Measurements from ENCODE around the gene RIN1.
"Not testable (repeated sequence)": the region's sequence is repeated elsewhere in the genome, so short reads cannot be mapped to it uniquely, and the experiment has no call there.

RIN1 gene, protein sequence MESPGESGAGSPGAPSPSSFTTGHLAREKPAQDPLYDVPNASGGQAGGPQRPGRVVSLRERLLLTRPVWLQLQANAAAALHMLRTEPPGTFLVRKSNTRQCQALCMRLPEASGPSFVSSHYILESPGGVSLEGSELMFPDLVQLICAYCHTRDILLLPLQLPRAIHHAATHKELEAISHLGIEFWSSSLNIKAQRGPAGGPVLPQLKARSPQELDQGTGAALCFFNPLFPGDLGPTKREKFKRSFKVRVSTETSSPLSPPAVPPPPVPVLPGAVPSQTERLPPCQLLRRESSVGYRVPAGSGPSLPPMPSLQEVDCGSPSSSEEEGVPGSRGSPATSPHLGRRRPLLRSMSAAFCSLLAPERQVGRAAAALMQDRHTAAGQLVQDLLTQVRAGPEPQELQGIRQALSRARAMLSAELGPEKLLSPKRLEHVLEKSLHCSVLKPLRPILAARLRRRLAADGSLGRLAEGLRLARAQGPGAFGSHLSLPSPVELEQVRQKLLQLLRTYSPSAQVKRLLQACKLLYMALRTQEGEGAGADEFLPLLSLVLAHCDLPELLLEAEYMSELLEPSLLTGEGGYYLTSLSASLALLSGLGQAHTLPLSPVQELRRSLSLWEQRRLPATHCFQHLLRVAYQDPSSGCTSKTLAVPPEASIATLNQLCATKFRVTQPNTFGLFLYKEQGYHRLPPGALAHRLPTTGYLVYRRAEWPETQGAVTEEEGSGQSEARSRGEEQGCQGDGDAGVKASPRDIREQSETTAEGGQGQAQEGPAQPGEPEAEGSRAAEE

DNA sequence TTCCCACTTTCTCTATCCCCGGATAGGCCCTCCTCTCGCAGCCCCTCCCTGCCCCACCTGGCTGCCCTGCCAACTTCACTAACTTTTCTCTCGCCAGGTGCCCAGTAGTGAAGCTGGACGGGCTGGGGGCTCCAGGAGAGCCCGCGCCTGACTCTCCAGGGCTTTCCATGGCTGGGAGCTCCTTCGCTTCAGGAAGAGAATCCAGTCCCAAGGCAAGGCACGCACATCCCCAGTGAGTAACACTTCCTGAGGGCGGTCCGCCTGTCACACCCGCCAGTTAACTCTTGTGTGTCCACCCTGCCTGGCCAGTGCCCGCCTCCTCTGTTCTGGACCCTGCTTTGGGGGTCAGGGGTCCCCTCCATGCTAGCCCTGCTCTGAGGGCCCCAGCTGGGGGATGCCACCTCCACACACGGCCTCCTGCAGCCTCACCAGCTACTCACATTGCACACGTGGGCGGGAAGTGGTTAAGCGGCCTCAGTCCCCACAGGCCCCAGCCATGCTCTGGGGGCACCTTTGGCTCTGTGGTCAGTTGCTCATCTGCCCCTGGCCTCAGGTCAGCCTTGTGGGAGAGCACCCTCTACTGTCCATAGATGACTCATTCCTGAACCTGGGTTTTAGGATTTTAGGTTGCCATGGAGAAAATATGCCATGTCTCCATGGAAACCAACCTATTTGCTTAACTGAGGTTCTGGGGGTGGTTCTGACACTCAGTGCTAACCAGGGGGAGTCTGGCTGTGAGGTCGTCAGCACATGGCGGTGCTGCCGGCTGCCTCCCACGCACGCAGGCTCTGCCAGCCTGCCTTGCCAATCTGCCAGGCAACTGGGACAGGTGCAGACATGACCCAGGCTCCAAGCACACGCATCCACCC is at the start of gene RIN1:
Gene RIN1, minus strand, starts transcription at position 201 of the 869 bp plus-strand sequence. Its CDS starts 32 bp downstream, at position 169.
- peak; percentile 92 for DNase-seq

DNA sequence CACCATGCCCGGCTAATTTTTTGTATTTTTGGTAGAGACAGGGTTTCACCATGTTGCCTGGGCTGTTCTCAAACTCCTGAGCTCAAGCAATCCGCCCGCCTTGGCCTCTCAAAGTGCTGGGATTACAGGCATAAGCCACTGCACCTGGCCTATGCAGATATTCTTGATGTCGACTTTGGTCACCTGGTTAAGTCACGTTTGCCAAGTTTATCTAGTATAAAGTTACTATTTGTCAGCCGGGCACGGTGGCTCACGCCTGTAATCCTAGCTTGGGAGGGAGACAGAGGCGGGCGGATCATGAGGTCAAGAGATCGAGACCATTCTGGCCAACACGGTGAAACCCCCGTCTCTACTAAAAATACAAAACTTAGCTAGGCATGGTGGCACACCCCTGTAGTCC is 48.1 kb upstream of the RIN1 start:
- DNase-seq, result not testable (repeated sequence)

DNA sequence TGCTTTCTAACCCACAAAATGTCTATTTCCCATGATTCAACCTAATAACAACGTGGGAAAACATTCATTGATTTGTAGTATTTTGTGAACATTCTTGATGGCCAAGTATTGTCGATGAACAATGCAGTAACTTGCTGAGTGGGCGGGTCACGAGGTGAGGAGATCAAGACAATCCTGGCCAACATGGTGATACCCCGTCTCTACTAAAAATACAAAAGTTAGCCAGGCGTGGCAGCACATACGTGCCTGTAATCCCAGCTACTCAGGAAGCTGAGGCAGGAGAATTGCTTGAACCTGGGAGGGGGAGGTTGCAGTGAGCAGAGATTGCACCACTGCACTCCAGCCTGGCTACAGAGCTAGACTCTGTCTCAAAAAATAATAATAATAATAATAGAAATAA is 44.0 kb upstream of the RIN1 start:
- not testable (repeated sequence) for DNase-seq

DNA sequence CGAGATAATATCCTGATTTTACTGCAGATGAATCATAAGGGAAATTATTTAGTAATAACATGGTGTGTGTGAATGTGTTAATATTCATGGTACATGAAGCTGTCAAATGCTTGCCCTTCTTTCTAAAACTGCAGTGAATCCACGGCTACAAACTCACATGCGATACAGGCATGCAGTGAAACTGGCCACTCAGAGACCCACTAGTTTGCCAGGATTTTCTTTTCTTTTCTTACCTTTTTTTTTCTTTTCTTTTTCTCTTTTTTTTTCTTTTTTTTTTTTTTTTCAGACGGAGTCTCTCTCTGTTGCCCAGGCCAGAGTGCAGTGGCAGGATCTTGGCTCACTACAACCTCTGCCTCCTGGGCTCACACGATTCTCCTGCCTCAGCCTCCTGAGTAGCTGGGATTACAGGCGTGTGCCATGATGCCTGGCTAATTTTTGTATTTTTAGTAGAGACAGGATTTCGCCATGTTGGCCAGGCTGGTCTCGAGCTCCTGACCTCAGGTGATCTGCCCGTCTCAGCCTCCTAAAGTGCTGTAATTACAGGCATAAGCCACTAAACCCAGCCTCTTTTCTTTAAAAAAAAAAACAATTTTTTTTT is 37.6 kb upstream of the RIN1 start:
- DNase-seq, result not testable (repeated sequence)

DNA sequence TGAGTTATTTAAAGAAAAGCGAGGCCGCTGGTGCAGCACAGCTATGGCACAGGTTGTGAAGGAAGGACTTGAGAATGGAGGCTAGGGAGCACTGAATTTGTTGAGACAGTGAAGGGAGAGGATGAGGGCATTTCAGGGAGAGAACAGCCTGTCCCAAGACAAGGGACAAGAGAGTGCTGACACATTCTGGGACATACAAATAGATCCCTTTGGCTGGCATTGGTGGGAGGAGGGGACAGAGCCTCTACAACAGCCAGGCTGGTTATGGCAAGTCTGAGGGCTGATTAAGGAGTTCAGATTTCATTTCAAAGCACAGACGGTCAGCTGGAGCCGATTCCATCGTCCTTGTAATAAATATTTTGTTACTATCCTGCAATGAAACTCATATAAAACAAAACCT is 37.0 kb upstream of the RIN1 start:
- DNase-seq, result no peak

DNA sequence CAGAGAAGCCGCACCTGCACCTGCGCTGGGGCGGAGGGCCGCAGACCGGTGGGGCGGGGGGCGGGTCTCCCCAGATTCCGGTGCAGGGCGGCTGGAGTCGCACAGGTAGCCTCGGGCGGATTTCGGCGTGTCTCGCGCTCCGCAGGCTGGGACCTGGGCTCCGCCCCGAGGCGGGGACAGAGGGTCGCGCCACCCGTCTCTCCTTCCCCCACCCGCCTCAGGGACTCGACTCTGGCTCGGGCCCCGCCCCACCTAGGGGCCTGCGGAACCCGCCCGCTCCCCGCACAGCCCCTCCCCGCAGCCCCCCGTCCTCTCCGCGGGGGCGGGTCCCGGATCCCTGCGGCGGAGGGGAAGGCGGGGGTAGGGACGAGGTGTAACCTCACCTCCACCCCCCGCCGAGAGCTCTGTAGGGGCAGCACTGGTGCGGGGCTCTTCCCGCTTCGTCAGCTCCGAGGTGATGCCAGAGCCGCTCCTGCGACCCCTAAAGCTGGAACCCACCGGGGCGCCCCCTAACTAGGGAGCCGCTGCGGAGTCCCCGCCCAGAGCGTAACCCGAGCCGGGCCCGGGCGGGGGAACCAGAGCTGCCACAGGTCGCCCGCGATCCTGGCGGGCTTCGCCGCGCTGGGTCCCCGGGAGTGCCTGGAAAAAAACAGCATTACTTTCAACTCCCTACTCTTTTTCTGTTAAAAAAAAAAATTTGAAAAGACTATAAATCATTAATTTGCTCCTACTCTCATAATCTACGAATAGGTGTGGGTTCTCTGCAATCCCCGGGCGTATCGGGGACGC is 35.6 kb upstream of the RIN1 start, which contains the start of gene SLC29A2:
Gene SLC29A2, minus strand, starts transcription at position 134 of the 789 bp plus-strand sequence. CDS start 169 bp downstream, outside the sequence.
- peak; percentile 97 for DNase-seq

DNA sequence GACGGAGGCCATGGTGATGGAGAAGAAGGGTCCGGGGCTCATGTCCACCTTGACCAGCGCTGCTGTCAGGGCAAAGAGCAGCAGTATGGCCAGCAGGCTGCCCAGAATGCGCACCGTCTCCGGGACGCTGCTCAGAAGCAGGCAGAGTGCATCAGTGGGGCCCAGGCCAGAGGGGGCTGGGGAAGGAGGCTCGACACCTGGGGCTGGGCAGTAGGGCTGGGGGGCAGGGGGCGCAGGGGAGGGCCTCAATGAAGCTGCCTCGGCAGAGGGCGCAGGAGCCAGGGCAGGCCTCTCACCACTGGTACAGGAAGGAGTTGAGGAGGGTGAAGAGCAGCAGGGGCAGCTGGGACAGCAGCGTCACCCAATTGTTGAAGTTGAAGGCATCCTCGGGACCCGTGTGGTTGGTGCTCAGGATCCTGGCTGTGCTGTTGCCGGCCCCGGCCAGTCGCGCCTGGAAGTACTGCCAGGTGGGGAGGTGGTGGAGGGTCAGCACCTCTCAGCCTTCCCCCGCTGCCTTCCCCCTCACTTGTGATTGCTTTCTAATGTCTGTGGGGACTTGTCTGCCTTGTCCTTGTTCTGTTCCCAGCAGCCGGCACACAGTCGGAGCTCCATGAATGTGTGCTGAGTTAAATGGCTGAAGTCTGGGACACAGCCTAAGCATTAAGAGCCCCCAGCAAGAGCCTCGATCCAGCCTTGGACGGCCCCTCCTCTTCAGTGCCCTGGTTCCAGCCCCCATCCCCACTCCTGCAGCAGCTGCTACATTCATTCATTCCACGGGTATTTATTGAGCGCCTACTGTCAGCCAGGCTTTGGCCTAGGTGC is 33.0 kb upstream of the RIN1 start:
- DNase-seq, result no peak

DNA sequence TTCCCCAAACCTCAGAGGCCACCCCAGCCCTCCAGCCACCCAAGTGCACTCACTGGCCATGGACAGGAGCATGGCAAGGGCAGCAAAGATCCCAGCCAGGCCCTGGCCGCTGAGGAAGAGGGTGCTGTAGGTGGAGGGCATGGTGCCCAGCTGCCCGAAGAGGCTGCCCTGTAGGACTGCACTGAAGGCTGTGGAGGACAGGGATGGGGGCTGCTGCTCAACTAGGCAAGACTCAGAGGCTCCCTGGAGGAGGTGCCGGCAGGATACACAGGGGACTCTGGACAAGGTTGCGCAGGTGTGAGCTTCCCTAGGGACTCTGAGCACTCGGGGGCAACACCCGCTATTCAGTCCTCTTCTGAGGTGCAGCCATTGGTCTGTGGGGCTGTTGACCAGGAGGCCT is 32.2 kb upstream of the RIN1 start:
- no peak for DNase-seq

DNA sequence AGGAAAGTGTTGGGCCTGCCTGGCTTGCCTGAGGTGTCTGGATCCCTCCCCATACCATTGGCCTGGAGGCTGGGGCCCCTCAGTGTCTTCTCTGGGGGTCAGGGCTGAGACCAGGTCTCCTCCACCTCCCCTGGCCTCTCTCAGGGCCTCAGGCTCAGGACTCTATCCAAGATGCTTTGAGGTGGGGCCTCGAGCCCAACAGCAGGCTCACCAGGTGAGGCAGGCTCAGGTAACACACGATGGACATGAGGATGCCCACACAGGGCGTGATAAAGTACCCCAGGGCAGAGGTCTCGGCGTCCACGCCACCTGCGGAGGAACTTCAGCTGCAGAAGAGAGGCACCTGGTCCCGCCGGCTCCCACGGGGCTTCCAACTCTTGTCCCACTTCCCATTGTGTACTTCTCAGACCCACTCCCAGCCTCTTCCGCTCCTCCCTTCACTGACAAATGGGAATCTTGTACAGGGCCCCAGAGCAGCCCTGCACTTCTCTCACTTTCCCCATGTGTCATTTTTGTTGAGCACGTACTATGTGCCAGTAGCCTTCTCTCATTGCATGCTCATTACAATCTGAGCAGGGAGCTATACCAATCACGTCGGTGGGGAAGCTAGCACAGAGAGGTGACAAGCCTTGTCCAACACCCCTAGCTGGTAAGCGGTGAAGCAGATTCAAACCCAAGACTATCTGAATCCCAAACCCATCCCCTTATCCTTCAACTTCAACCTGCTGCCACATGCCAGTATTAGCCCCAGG is 31.5 kb upstream of the RIN1 start:
- no peak for DNase-seq

DNA sequence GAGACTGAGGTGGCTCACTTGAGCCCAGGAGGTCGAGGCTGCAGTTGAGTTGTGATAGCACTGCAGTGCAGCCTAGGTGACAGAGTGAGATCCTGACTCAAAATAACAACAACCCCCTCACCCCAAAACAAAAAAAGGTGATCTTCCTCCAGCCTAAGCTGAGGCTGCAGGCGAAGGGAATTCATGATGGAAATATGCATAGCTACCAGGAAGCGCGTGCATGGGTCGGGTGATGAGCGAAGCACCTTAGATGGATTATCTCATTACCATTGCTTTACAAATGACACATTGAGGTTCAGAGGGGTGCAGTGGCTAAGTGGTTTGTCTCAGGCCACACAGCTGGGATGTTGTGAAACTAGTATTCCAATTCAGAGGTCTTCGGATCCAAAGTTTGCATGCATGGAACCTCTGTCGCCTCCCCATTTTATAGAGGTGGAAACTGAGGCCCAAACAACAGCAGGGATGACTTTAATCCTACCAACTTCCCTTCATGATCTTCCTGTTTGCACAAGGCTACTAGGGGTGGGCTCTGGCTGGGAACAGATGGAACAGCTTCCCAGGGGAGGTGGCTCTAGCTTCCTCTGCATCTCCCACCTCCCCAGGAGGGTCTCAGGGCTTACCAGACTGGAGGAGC is 30.7 kb upstream of the RIN1 start:
- no peak for DNase-seq

DNA sequence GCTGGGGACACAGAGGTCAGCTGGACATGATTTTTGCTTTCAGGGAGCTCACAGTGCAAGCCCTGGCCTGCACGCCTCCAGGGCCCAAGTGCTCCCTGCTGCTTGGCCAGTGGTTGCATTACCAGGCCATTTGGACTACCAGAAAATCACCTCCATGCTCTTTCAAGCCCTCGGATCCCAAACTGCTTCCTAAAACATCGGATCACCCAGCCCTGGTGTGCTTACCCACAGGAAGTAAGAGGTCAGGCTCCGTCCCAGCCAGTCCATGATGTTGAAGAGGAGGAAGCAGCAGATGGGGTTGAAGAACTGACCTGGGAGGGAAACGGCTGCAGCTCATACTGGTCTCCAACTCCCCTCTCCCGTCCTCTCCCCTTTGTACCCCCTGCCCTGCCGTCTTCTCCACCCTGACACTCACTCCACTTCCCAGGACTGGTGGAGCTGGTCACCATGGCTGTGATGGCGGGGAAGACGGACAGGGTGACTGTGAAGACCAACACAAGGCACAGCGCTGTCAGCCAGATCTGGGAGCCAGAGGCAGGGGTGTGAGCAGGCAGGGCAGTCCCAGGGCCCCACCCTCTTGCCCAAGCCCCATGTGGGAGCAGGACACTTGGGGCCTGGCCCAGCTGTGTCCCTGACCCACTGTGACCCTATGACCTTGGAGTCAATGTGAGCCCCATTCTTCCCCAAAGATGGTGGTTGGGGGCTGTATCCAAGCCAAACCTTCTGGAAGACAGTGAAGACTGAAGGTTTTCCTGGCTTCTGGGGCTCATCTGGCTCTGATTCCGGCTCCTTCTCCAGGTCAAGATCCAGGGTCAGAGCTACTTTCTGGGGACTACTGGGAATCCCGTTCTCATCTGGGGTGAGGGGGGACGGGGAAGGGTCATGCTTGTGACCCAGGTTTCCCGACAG is 29.7 kb upstream of the RIN1 start:
- no peak for DNase-seq

DNA sequence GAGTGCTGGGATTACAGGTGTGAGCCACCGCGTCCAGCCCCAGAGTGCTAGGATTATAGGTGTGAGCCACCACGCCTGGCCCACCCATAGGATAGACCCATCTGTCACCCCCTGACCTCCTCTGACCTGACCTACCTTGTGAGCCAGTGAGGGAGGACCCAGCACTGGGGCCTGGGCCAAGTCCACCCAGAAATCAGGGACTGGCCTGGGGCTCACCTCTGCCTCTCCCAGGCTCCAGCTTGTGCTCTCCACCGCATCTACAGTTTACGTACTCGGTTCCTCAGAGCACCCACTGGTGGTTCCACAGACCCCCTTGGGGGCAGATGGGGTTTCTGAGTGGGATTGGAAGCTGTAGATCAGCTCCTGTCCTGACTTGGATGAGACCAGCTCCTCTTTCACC is 28.9 kb upstream of the RIN1 start:
- DNase-seq, result no peak

DNA sequence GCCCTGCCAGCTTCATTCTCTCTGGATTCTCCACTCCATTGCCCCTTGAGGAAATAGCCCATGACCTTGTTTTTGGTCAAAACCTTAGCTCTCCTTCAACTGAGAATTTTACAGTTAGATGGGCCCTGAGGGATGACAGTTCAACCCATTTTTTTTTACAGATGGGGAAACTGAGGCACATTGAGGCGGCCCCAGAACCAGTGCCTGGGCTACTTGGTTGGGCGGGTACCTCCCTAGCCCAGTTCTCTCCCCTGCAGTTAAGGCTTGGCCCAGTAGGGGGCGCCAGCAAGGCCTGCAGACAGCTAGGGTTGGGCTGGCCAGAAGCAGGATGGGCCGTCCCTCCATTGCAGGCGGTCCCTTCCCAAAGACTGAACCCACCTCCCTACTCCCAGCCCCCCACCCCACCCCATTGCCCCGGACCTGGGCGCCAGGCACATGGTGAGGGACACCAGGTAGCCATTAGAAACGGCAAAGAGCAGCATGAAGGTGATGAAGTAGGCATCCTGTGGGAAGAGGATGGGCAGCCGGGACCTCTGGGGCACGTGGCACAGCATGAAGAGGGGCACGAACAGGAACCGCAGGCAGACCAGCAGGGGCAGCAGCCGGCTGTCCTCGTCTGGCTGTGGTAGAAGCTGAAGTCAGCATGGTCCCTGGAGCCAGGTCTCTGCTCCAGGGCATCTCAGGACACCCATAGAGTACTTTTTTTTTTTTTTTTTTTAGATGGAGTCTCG is 27.7 kb upstream of the RIN1 start:
- DNase-seq, result no peak

DNA sequence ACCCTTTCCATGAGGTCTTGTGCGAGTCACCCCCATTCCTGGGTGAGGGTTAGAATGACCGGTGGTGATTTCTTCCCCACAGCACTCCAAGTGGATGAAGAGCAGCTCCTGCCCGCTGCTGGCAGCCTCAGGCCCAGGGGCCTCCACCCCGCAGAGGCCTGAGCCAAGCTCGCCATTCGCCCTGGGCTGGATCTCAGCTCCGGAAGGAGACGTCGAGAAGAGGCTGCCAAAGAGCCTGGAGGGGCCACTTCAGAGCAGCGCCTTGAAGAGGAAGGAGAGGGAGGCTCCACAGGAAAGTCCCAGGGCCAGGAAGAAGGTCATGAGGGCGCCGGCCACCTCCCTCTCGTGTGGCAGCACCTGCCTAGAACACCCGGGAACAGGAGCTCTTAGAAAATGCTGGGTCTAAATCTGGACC is 27.0 kb upstream of the RIN1 start:
- DNase-seq, result no peak

DNA sequence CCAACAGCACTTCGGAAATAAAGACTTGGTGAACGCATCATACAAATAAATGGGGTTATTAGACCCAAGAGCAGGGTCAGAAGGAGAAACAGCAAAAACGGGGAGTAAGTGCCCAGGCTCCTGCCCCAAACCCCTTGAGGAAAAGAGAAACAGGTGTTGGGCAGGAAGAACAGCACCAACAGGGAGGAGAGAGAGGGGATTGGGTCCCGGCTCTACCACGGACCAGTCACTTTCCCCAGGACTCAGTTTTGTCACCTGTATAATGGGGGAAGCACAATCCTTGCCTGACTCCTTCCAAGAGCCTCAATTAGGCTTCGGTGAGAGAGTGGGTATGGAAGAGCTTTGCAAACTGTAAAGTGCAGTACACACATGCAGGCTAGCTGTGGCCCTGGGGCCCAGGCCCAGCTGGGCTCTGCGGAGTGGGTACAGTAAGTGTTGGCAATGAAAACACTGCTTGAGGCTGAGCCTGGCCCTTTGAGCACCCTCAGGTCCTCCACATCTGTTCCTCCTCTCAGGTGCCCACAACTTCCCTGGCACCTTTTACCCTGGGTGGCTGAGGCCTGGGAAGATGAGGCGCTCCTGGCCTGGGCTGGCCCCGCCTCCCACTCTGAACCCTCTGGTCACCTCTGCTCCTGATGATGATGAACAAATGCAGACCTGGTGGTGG is 26.4 kb upstream of the RIN1 start:
- no peak for DNase-seq

DNA sequence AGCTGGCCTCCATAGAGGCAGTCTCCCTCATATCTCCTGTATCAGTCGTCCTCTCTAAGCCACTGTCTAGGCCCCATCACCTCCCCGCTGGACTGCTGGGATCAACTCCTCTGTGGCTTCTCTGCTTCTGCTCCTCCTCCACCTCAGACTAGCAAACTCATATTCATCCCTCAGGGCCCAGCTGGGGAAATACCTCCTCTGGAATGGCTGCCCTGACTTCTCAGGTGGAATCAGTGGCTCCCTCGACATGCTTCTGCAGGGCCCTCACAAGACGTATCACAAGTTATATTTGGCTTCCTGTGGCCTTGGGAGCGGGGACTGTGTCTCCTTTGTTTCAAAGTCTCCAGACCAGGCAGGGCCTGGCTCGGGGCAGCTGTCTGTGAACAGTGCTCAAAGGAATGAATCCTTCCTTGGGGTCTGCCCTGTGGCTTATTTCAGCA is 25.3 kb upstream of the RIN1 start:
- DNase-seq, result no peak

All from NCI-H2171 (cell line).